IMR-90 (cell line): Measurements from ENCODE around the gene CELSR1. TPM values are rescaled to one million over a fixed set of nuclear protein-coding genes. Genes with fewer than 3 reads are reported as not detected.

Source experiments
- ATAC-seq: fragments of 200-7000 bp; cut with Tn5 transposase; 2 replicates; pipeline ENCODE4 v1.9.1; 2020; ENCODE audit warnings: low read depth, mild to moderate bottlenecking, moderate library complexity
- BruUV-seq: library from RNA; stranded (reverse); fragments of 400-500 nt; replicated peaks from 2 replicates; lab custom pipeline; 2021; lab: Mats Ljungman, UMichigan
- CTCF ChIA-PET: fragments of 300-600 bp; formaldehyde crosslinking; extraction: SDS; loops from one replicate; lab custom pipeline; 2021; ENCODE audit warnings: antibody characterized with exemption; lab: Yijun Ruan, JAX
- POLR2A ChIA-PET: fragments of 300-600 bp; sonication (Branson Sonifier 250); formaldehyde crosslinking; loops from one replicate; lab custom pipeline; 2022; ENCODE audit warnings: antibody characterized with exemption; ENCODE audit not compliant: unreplicated experiment; lab: Charles Lee
- DNase-seq: peaks from one replicate; pipeline ENCODE4 v3.0.0; 2013
- H2AFZ ChIP-seq: replicated peaks from 2 replicates; pipeline ENCODE3; 2013; ENCODE audit warnings: low read length, mild to moderate bottlenecking; ENCODE audit not compliant: poor library complexity
- H2AK5ac ChIP-seq: 2 replicates; pipeline ENCODE4 v1.6.1; 2013; ENCODE audit warnings: low read depth, low read length, inconsistent platforms
- H2AK9ac ChIP-seq: replicated peaks from 2 replicates; pipeline ENCODE3; 2013; ENCODE audit warnings: mild to moderate bottlenecking, low read depth, low read length, moderate library complexity; ENCODE audit not compliant: poor library complexity
- H2BK120ac ChIP-seq: 2 replicates; pipeline ENCODE4 v1.6.1; 2013; ENCODE audit warnings: low read depth, low read length, inconsistent platforms
- H2BK15ac ChIP-seq: 3 replicates; pipeline ENCODE4 v1.6.1; 2013; ENCODE audit warnings: low read depth, low read length, inconsistent platforms
- H2BK20ac ChIP-seq: 2 replicates; pipeline ENCODE4 v1.6.1; 2013; ENCODE audit warnings: low read depth, mild to moderate bottlenecking, inconsistent platforms, low read length, moderate library complexity
- H2BK5ac ChIP-seq: 2 replicates; pipeline ENCODE4 v1.6.1; 2013; ENCODE audit warnings: mild to moderate bottlenecking, low read depth, low read length, inconsistent platforms; ENCODE audit not compliant: poor library complexity, severe bottlenecking
- H3K14ac ChIP-seq: replicated peaks from 2 replicates; pipeline ENCODE4 v1.6.1; 2013; ENCODE audit warnings: low read depth, low read length, inconsistent platforms
- H3K18ac ChIP-seq: 2 replicates; pipeline ENCODE4 v1.6.1; 2013; ENCODE audit warnings: low read depth, low read length, control low read depth
- H3K23ac ChIP-seq: 2 replicates; pipeline ENCODE4 v1.6.1; 2013; ENCODE audit warnings: low read depth, low read length, inconsistent platforms
- H3K27ac ChIP-seq: 2 replicates; pipeline ENCODE4 v1.5.1; 2013; ENCODE audit warnings: mild to moderate bottlenecking, control low read depth, low read length; ENCODE audit not compliant: insufficient read depth
- H3K27me3 ChIP-seq: 2 replicates; pipeline ENCODE4 v1.6.1; 2013; ENCODE audit warnings: low read length; ENCODE audit not compliant: control insufficient read depth, insufficient read depth
- H3K36me3 ChIP-seq: 2 replicates; pipeline ENCODE4 v1.6.1; 2013; ENCODE audit warnings: low read length, mixed read lengths; ENCODE audit not compliant: control insufficient read depth, insufficient read depth
- H3K4ac ChIP-seq: 2 replicates; pipeline ENCODE4 v1.6.1; 2013; ENCODE audit warnings: low read depth, low read length, inconsistent platforms
- H3K4me1 ChIP-seq: 2 replicates; pipeline ENCODE4 v1.6.1; 2013; ENCODE audit warnings: low read length, mixed read lengths; ENCODE audit not compliant: control insufficient read depth, insufficient read depth
- H3K4me2 ChIP-seq: 2 replicates; pipeline ENCODE4 v1.6.1; 2013; ENCODE audit warnings: low read depth, mild to moderate bottlenecking, control low read depth, low read length, moderate library complexity
- H3K4me3 ChIP-seq: 2 replicates; pipeline ENCODE4 v1.5.1; 2013; ENCODE audit warnings: low read depth, mild to moderate bottlenecking, control low read depth, low read length, moderate library complexity; ENCODE audit not compliant: insufficient read depth
- H3K56ac ChIP-seq: 2 replicates; pipeline ENCODE4 v1.6.1; 2013; ENCODE audit warnings: low read length, inconsistent platforms; ENCODE audit not compliant: insufficient read depth; ENCODE audit errors: extremely low read depth
- H3K79me1 ChIP-seq, 2 experiments: 2 replicates each; pipeline ENCODE4 v1.6.1; 2013; ENCODE audit warnings: low read length in 2 of 2, inconsistent platforms in 1 of 2, low read depth in 1 of 2
- H3K9ac ChIP-seq: 2 replicates; pipeline ENCODE4 v1.6.1; 2013; ENCODE audit warnings: low read depth, low read length, control low read depth
- H3K9me1 ChIP-seq: 2 replicates; pipeline ENCODE4 v1.6.1; 2013; ENCODE audit warnings: low read length, inconsistent platforms; ENCODE audit not compliant: insufficient read depth
- H3K9me3 ChIP-seq: 2 replicates; pipeline ENCODE4 v1.6.1; 2013; ENCODE audit warnings: low read length; ENCODE audit not compliant: control insufficient read depth, insufficient read depth
- H4K20me1 ChIP-seq: 2 replicates; pipeline ENCODE4 v1.6.1; 2013; ENCODE audit warnings: low read length, inconsistent platforms; ENCODE audit not compliant: insufficient read depth
- H4K5ac ChIP-seq: 2 replicates; pipeline ENCODE4 v1.6.1; 2013; ENCODE audit warnings: mild to moderate bottlenecking, low read depth, low read length, control low read depth
- H4K8ac ChIP-seq, 2 experiments: 2 replicates each; pipeline ENCODE4 v1.6.1; 2013; ENCODE audit warnings: low read depth in 2 of 2, low read length in 2 of 2, control low read depth in 1 of 2, inconsistent platforms in 1 of 2
- H4K91ac ChIP-seq: 2 replicates; pipeline ENCODE4 v1.6.1; 2013; ENCODE audit warnings: low read depth, low read length, inconsistent platforms; ENCODE audit not compliant: insufficient read depth
- BHLHE40 ChIP-seq: fragments of 150-350 bp; IDR thresholded peaks from 2 replicates; pipeline ENCODE4 v1.6.1; 2016; ENCODE audit warnings: mild to moderate bottlenecking, low read depth, low read length
- CEBPB ChIP-seq: IDR thresholded peaks from 2 replicates; pipeline ENCODE4 v1.6.1; 2012; ENCODE audit warnings: low read depth, low read length, improper control_type of control experiment
- CTCF ChIP-seq: conservative IDR thresholded peaks from 2 replicates; pipeline ENCODE4 v1.5.1; 2012; ENCODE audit warnings: mild to moderate bottlenecking, low read depth, low read length, improper control_type of control experiment
- FOS ChIP-seq: fragments of 150-350 bp; IDR thresholded peaks from 2 replicates; pipeline ENCODE4 v1.6.1; 2016; ENCODE audit warnings: low read depth, low read length
- NFE2L2 ChIP-seq: fragments of 150-350 bp; IDR thresholded peaks from 2 replicates; pipeline ENCODE4 v1.6.1; 2016; ENCODE audit warnings: low read depth, mild to moderate bottlenecking, low read length
- RFX5 ChIP-seq: IDR thresholded peaks from 2 replicates; pipeline ENCODE4 v1.8.0; 2012; ENCODE audit warnings: low read depth, mild to moderate bottlenecking, low read length, moderate library complexity
- SMC3 ChIP-seq: fragments of 150-350 bp; IDR thresholded peaks from 2 replicates; pipeline ENCODE4 v1.6.1; 2016; ENCODE audit warnings: low read depth, mild to moderate bottlenecking, antibody characterized with exemption, low read length, moderate library complexity
- USF2 ChIP-seq: fragments of 150-350 bp; IDR thresholded peaks from 2 replicates; pipeline ENCODE4 v1.6.1; 2017; ENCODE audit warnings: mild to moderate bottlenecking, antibody characterized with exemption, low read length, low read depth
- WGBS, 2 experiments: methylation state at CpG; one replicate each; pipeline versions ENCODE4 v1.1.5 to v1.1.7; 2013; ENCODE audit warnings: missing lambda C conversion rate in 2 of 2; ENCODE audit not compliant: insufficient read length in 1 of 2; ENCODE audit errors: extremely low coverage in 2 of 2; 5-methylcytosine and 5-hydroxymethylcytosine counted together
- dilution Hi-C: fragments of 300-500 bp; cut with HindIII; formaldehyde crosslinking; loops from one replicate; pipeline ENCODE4 v1.14.3; 2018; ENCODE audit warnings: low sequenced_read_pairs; ENCODE audit not compliant: unreplicated experiment
- in situ Hi-C: fragments of 300-500 bp; cut with MboI; formaldehyde crosslinking; loops from 3 replicates; pipeline ENCODE4 v1.14.3; 2019; ENCODE audit warnings: low sequenced_read_pairs, inconsistent platforms, mixed read lengths
- intact Hi-C: fragments of 100-400 bp; cut with micrococcal nuclease; formaldehyde crosslinking; loops from 2 replicates; pipeline ENCODE4 v1.10.0; 2022
- polyA plus RNA-seq, 3 experiments: library from polyadenylated mRNA; depleted of rRNA; stranded (reverse); fragments of >200 nt; gene quantifications; 2 replicates each; pipeline ENCODE4 v1.2.3, GENCODE V29; 2012; ENCODE audit warnings: low replicate concordance in 1 of 3
- total RNA-seq: library from RNA; depleted of rRNA; stranded (reverse); fragments of >200 nt; gene quantifications from 2 replicates; pipeline ENCODE4 v1.2.3, GENCODE V29; 2012

Gene CELSR1
- total and polyA plus RNA-seq, 2 of the 4 experiments (the other 2 are of a cell fraction) = 0.36 to 0.82 TPM

- Histone ChIP-seq H4K91ac (no peak overlapping the region), H3K9me3 (no peaks in the 10 kb centered on the region), H3K79me1 (no peaks in the 10 kb centered on the region), H3K27ac (no peak overlapping the region), H4K20me1 (no peaks in the 10 kb centered on the region), H3K36me3 (no peaks in the 10 kb centered on the region), H3K4me3 (no peak overlapping the region), H2BK15ac (no peak overlapping the region), H4K8ac (no peak overlapping the region), H3K4me2 (no peak overlapping the region), H2BK120ac (no peak overlapping the region), H2BK5ac (no peak overlapping the region), H2BK20ac (no peak overlapping the region), H3K18ac (no peak overlapping the region), H3K4me1 (no peaks in the 10 kb centered on the region), H3K4ac (no peak overlapping the region), H3K9ac (no peak overlapping the region), H3K14ac (no peak overlapping the region), H2AK9ac (no peak overlapping the region), H2AK5ac (no peak overlapping the region), H3K9me1 (no peaks in the 10 kb centered on the region), H2AFZ (no peak overlapping the region), H3K23ac (no peak overlapping the region), H3K56ac (no peak overlapping the region), H4K5ac (no peak overlapping the region), H3K27me3 (peaks cover 34% of the 10 kb centered on the region)
- POLR2A ChIA-PET = no interaction called here
- in situ Hi-C loops (no loop called here), dilution Hi-C loops (no loop called here), intact Hi-C loops (no loop called here)
- TF ChIP-seq RFX5 (no peak), FOS (no peak), CTCF (no peak), USF2 (no peak), BHLHE40 (no peak), CEBPB (no peak), NFE2L2 (no peak), SMC3 (no peak)
- no peak for DNase-seq
- no TSS peak for BruUV-seq
- CTCF ChIA-PET = no interaction called here
- ATAC-seq = no peak
- WGBS, 2 experiments = 40% methylated on average over 10 of the region's 28 CpGs; no CpG with 5 or more reads in 1 of the 2 experiments
These were observed 64.2 kb downstream of the CELSR1 start for GRCh38 chr22:46473021-46473779.
